ENCODE data around the gene HMG20A.

HMG20A gene

DNA sequence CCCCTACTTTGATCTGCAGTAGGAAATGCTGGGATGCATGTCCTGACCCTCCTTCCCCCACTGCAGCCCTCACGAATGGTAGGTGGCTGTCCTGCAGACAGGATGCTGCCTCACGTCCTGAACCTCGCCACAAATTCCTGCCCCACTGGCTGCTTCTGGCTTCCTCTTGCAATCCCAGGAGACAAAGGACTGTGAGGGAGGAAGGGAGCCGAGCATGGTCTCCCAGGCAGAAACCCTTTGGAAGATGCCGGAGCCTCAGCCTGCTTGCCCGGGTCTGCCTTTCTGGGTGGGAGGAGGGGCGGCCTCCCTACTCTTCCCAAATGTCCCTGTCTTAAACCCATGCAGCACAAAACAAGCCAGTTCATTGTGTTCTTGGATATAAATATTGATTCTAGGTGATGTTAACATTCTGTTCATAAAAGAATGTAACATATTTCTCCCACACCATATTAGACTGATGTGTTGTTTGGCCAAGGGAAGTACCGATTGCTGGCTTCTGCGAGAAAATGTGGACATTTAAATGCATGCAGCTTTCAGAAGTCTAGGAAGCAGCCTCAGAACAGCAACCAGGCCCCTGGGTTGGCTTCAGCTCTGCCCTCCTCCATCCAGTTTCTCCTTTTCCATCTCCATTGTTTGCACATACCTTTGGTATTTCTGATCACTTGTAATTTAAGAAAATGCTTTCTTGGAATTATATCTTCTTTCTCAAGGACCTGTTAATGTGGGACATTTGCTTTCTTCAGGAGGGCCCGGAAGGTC, 75.3 kb downstream of the HMG20A start:
- H3K27ac ChIP-seq: no peak overlapping the region
- TF ChIP-seq ZFX (IDR thresholded peaks at IDR 0.05; ENCODE audit: borderline replicate concordance) (no peak), CTCF (IDR thresholded peaks at IDR 0.05) (no peak)

DNA sequence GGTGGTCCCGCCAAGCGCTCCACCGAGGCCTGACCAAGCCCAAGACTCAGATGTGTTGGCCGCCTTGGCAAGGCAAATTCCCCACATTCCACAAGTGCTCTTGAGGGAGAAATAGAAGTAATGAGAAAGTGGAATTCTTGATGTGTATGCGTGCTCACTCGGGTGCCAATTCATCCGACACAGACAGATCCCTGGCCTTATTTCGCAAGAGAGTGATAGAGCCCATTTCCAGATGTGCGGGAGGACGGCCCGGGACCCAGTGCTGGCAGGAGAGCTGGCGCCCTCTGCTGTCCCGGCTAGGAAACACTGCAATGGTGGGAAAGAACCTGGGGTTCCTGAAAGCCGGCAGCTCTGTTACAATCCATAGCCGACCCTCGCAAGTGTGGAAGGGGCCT, 76.0 kb downstream of the HMG20A start:
- peak; percentile 96 for TF ChIP-seq CTCF (IDR thresholded peaks at IDR 0.05)
- no peak for TF ChIP-seq ZFX (IDR thresholded peaks at IDR 0.05; ENCODE audit: borderline replicate concordance)
- peak overlapping the region; percentile 34; the same call in 1 of the 2 replicates for H3K27ac ChIP-seq

- TF ChIP-seq ZFX (IDR thresholded peaks at IDR 0.05; ENCODE audit: borderline replicate concordance) (no peak), CTCF (IDR thresholded peaks at IDR 0.05) (peak; percentile 64)
- H3K27ac ChIP-seq: peak overlapping the region; percentile 34; the same call in 1 of the 2 replicates
These were observed 76.5 kb downstream of the HMG20A start for GRCh38 chr15:77497110-77497737.

DNA sequence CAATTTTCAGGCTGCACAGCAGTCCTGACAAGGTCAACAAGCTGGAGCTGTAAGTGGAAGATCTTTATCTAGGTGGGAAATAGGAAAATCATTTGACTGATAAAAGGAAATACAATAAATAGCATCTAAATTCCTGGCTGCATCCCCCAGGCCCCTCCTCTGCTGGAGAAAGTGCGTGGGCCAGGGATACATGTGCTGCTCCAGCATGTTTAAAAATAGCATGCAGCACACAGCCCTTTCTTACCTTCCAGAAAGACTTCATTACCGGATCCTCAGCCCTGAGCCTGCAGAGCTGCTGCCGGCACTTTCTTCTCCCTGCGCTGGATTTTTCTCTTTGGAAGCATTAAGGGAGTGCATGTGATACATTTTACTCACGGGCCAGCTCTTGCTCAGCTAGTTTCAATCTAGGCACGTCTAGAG, 77.3 kb downstream of the HMG20A start:
- no peak for TF ChIP-seq ZFX (IDR thresholded peaks at IDR 0.05; ENCODE audit: borderline replicate concordance)
- TF ChIP-seq CTCF (IDR thresholded peaks at IDR 0.05): no peak
- no peak overlapping the region for H3K27ac ChIP-seq

GRCh38 chr15:77499087-77499760, 78.5 kb downstream of the HMG20A start:
- H3K27ac ChIP-seq: no peak overlapping the region
- TF ChIP-seq ZFX (IDR thresholded peaks at IDR 0.05; ENCODE audit: borderline replicate concordance): no peak
- TF ChIP-seq CTCF (IDR thresholded peaks at IDR 0.05): no peak

DNA sequence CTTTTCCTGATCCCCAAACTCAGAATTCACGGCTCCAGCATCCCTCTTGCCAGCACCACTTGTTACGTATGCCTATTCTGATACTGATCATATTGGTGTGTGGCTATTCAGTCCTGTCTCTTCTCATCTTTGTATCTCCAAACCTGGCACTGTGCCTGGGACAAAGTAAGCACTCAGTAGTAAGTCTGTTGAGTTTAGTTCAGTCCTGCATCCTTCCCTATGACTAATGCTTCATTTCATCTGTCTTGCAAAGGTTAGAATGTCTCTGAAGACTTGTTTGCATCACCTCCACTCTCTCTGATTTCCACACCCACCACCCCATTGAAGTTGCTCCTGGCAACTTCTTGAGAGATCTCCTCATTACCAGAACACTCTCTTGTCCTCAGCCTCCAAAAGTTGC, 80.3 kb downstream of the HMG20A start:
- no peak overlapping the region for H3K27ac ChIP-seq
- TF ChIP-seq ZFX (IDR thresholded peaks at IDR 0.05; ENCODE audit: borderline replicate concordance): no peak
- no peak for TF ChIP-seq CTCF (IDR thresholded peaks at IDR 0.05)

Data from 22Rv1 (cell line).